Hematopoietic multipotent progenitor cell treated with erythropoietin and hydrocortisone succinate and interleukin-3 and kit ligand, for 8 days (in vitro differentiated cells): ENCODE data around the gene SPRED2.
"Not testable (repeated sequence)": the region's sequence is repeated elsewhere in the genome, so short reads cannot be mapped to it uniquely, and the experiment has no call there.

Experiments
- DNase-seq: peaks from one replicate; pipeline ENCODE4 v3.0.0-alpha.2; 2015

SPRED2 gene

GRCh38 chr2:65338830-65339495 is 93.4 kb downstream of the SPRED2 start:
- not testable (repeated sequence) for DNase-seq

- DNase-seq, result not testable (repeated sequence)
These were observed 94.5 kb downstream of the SPRED2 start for GRCh38 chr2:65337915-65338314.

- no peak for DNase-seq
These were observed 97.7 kb downstream of the SPRED2 start for GRCh38 chr2:65334714-65335113.

- no peak for DNase-seq
These were observed 100.9 kb downstream of the SPRED2 start for GRCh38 chr2:65331336-65332025.

GRCh38 chr2:65329525-65329924 is 102.9 kb downstream of the SPRED2 start:
- no peak for DNase-seq

GRCh38 chr2:65326276-65326675 is 106.1 kb downstream of the SPRED2 start:
- DNase-seq, result no peak

- no peak for DNase-seq
These were observed 107.3 kb downstream of the SPRED2 start for GRCh38 chr2:65325066-65325465.

- no peak for DNase-seq
These were observed 111.5 kb downstream of the SPRED2 start for GRCh38 chr2:65320946-65321345.

GRCh38 chr2:65320042-65320725 is 112.2 kb downstream of the SPRED2 start:
- peak; percentile 6 for DNase-seq

- DNase-seq, result no peak
These were observed 112.7 kb downstream of the SPRED2 start for GRCh38 chr2:65319674-65320041.

GRCh38 chr2:65319072-65319673 is 113.2 kb downstream of the SPRED2 start:
- no peak for DNase-seq

GRCh38 chr2:65317841-65318240 is 114.6 kb downstream of the SPRED2 start:
- DNase-seq, result peak; percentile 16

GRCh38 chr2:65317351-65317750 is 115.0 kb downstream of the SPRED2 start:
- not testable (repeated sequence) for DNase-seq

GRCh38 chr2:65316072-65316471 is 116.3 kb downstream of the SPRED2 start:
- DNase-seq, result no peak

- DNase-seq, result no peak
These were observed 117.5 kb downstream of the SPRED2 start for GRCh38 chr2:65314801-65315441.

- DNase-seq, result no peak
These were observed 118.5 kb downstream of the SPRED2 start for GRCh38 chr2:65313954-65314256.

- DNase-seq, result no peak
These were observed 119.1 kb downstream of the SPRED2 start for GRCh38 chr2:65313126-65313953.

GRCh38 chr2:65311596-65311995 is 120.8 kb downstream of the SPRED2 start:
- DNase-seq, result no peak

- DNase-seq, result no peak
These were observed 121.3 kb downstream of the SPRED2 start for GRCh38 chr2:65311049-65311448.

GRCh38 chr2:65309699-65310098 is 122.7 kb downstream of the SPRED2 start:
- DNase-seq, result no peak

GRCh38 chr2:65305934-65306333 is 126.5 kb downstream of the SPRED2 start:
- DNase-seq, result no peak
